ENCODE data around the gene C16orf87.

The C16orf87 gene

DNA sequence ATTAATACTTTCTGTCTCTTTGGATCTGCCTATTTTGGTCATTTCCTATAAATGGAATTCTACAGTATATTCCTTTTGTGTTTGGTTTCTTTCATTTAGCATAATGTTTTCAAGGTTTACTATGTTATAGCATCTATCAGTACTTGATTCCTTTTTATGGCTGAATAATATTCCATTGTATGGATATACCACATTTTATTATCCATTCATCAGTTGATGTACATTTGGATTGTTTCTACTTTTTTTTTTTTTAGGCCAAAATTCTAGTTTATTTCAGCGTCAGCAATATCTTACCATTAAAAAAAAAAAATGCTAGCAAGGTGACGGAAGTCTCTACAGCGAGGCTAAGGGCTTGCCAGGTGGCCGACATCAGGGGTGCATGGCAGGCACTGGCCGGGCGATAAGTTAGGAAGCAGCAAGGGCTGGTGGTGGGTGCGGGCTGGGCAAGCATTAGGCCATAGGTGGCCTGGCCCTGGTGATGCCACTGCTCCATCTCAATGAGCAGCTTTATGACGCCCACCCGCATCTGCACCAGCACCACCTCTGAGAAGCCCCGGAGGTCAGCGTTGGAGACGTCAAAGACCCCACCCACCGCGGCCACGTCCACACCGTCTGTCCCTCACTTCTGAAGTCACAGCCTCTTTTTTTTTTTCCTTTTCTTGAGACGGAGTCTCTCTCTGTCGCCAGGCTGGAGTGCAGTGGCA is 11.4 kb upstream of the C16orf87 start:
- DNase-seq = no peak

- no peak for DNase-seq
Measured at GRCh38 chr16:46839986-46840443, 9.0 kb upstream of the C16orf87 start.

DNA sequence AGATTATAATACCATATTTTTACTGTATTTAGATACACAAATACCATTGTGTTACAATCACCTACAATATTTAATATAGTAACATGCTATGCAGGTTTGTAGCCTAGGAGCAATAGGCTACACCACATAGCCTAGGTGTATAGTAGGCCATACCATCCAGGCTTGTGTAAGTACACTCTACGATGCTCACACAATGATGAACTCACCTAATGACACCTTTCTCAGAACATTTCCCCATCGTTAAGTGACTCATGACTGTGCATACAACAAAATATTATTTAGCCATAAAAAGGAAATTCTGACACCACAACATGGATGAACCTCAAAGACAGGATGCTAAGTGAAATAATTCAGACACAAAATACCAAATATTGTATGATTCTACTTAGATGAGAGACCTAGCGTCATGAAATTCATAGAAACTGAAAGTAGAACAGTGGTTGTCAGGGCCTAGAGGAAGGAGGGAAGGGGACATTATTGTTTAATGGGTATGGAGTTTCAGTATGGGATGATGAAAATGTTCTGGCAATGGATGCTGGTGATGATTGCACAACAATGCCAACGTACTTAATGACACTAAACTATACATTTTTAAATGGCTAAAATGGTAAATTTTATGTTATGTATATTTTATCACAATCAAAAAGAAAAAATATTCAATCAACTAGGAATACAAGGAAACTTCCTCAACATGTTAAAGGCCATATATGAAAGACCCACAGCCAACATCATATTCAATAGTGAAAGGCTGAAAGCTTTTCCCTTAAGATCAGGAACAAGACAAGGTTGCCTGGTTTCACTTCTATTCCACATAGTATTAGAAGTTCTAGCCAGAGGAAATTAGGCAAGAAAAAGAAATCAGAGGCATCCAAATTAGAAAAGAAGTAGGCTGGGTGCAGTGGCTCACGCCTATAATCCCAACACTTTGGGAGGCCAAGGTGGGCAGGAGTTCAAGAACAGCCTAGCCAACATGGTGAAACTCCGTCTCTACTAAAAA is 5.9 kb upstream of the C16orf87 start:
- DNase-seq = no peak

- no peak for DNase-seq
Measured at GRCh38 chr16:46833460-46833800, 2.5 kb upstream of the C16orf87 start.

GRCh38 chr16:46832757-46833459 is 1.9 kb upstream of the C16orf87 start:
- no peak for DNase-seq

GRCh38 chr16:46830417-46830901 is 521 bp downstream of the C16orf87 start:
- no peak for DNase-seq

DNA sequence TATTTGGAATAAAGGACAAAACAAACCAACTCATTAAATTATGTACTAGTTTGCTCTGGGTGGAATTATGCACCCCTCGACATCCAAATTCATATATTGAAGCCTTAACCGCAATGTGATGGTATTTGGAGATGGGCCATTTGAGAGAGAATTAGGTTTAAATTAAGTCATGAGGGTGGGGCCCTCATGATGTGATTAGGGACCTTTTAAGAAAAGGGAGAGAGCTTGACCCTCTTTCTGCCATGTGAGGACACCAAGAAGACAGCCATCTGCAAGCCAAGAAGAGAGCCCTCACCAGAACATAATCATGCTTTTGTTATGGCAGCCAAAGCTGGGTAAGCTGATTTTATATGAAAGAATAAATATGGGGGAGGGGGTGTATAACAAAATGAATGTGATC is 2.0 kb downstream of the C16orf87 start:
- no peak for DNase-seq

DNA sequence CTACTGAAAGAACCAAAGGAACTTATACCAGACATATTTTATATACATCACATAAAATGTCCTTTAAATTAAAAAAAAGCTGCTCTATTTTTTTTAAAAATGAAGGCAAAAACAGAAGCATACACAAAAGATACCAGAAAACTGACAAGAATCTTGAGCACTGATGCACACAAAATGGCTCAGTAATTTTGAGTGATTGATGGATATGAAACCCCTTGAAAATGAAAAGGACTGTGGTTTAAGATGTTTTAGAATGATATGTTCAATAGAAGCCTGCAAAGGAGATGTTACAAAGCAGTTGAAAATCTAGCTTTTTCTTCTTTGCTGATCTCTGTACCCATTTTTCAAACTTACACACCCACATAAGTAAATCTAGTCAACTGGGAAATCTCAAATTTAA is 2.7 kb downstream of the C16orf87 start:
- DNase-seq = no peak

GRCh38 chr16:46826631-46827030 is 4.3 kb downstream of the C16orf87 start:
- DNase-seq = no peak

- peak in 1 of 2 donors; percentile 30 for DNase-seq
Measured at GRCh38 chr16:46822270-46822669, 8.7 kb downstream of the C16orf87 start.

- no peak for DNase-seq
Measured at GRCh38 chr16:46817961-46818360, 13.0 kb downstream of the C16orf87 start.

GRCh38 chr16:46814790-46815189 is 16.2 kb downstream of the C16orf87 start:
- DNase-seq = no peak

GRCh38 chr16:46813611-46814010 is 17.4 kb downstream of the C16orf87 start:
- no peak for DNase-seq

DNA sequence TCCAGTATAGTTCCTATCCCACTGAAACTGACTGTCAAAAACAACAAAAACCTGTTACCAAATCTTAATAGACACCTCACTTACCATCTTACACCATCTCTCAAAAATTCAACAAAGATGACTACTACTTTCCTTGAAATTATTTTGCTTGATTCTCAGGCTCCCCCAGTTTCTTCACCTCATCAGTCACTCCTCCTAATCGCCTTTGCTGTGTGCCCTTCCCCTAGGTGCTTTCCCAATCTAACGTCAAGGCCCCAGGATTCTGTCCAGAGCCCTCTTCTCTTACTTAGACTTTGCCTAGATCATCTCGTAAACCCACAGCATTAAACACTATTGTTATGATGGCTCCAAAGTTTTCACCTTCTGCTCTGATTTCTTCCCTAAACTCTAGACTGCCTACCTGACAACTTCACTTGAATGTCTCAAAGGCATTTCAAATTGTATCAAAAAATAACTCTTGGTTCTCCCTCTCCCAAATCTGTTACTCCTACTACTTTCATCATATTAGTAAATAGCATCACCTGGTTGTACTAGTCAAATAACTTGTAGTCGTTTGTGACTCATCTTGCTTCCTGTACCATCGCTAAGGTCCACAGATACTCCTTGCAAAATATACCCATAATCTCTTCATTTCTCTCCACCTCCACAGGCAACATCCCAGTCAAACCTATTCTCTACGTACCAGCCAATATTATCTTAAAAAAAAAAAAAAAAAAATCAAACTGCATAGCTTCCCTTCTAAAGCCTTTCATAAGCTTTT is 18.0 kb downstream of the C16orf87 start:
- no peak for DNase-seq

DNA sequence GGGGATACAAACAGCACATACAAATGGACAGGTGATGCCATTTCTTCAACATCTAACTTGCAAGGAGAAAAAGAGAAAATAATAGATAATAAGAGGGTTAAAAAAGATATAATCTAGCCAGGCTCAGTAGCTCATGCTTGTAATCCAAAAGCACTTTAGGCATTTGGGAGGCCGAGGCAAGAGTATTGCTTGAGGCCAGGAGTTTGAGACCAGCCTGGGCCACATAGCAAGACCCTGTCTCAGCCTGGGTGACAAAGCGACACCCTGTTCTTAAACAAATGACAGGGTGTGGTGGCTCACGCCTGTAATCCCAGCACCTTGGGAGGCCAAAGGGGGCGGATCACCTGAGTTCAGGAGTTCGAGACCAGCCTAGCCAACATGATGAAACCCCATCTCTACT is 19.3 kb downstream of the C16orf87 start:
- DNase-seq = no peak

GRCh38 chr16:46808997-46809396 is 22.0 kb downstream of the C16orf87 start:
- no peak for DNase-seq

DNA sequence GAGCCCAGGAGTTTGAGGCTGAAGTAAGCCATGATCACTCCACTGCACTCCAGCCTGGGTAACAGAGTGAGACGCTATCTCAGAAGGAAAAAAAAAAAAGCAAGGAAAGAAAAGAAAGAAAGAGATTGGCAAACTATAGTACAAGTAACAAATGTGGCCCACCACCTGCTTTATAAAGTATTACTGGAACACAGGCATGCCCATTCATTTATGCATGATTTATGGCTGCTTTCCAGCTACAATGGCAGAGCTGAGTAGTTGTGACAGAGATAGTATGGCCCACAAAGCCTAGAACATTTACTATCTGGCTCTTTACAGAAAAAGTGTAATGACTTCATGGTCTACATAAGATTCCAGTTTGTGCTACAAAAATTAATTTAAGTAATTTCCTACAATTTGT is 23.6 kb downstream of the C16orf87 start:
- DNase-seq = no peak

GRCh38 chr16:46803373-46803772 is 27.6 kb downstream of the C16orf87 start:
- no peak for DNase-seq

DNA sequence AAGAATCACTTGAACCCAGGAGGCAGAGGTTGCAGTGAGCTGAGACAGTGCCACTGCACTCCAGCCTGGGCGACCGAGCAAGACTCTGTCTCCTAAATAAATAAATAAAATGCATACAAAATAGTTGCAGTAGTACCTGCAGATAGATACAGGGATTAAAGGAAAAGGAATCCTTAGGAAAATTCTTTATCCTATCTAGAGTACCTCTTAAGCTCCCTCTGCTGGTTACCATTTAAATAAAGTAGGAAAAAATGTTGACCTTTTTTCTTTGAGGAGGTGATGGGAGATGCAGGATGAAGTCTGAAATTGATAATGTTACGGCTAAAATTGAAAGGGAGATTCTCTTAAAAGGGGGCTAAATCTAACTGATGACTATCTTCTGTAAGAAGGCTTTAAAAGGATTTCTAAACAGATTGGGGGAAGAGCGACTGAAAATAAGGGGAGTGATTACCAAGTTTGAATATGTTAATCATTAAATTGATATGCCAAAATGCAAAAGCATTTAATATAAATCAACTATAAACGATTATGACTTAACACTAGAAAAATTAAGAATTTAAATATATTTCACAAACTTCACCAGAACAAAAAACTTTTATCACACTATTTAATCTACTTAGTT is 29.4 kb downstream of the C16orf87 start:
- no peak for DNase-seq

DNA sequence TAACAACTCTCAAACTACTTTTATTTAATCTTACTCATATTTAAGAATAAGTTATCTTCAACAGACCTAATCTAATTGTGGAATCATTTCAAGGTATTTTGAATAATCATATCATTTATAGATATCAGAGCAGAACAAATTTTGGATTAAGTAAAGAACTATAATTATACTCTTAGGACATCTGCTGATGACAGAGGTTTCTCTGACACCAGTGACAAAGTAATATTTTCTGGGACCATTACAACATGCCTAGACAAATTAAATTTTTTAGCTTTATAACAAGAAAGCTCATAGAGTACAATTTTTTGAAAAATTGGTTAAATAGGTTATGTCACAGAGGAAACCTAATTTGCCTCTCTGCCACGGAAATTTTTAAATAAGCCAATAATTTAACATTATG is 30.5 kb downstream of the C16orf87 start:
- no peak for DNase-seq

DNA sequence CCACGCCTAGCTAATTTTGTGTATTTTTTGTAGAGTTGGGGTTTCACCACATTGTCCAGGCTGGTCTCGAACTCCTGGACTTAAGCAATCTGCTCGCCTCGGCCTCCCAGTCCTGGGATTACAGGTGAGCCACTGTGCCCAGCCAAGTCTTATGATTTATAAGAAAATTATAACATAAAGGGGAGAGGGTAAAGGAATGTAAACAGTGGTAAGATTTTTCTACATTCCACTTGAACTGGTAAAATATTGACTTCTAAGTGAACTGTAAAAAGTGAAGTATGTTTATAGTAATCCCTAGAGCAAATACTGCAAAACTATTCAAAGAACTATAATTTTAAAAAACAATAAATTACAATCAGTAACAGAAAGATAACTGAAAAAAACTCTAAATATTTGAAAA is 33.5 kb downstream of the C16orf87 start:
- no peak for DNase-seq

- DNase-seq = no peak
Measured at GRCh38 chr16:46796764-46797269, 34.2 kb downstream of the C16orf87 start.

Measured in stimulated activated CD4-positive, alpha-beta T cell treated with anti-CD3 and anti-CD28 coated beads, Interleukin-2, amount 100 ng/mL, for 48 hours (primary cell).